Measurements from ENCODE around the gene SLC25A13.

GRCh38 chr7:96233528-96234154, 88.3 kb downstream of the SLC25A13 start:
- no peak for TF ChIP-seq EZH2phosphoT487 (IDR thresholded peaks at IDR 0.05; ENCODE audit: low read length)
- TF ChIP-seq CTCF (IDR thresholded peaks at IDR 0.05; ENCODE audit: low read length), result no peak

Data from MM.1S (cell line).